Measurements from ENCODE around the gene SMYD5.

DNA sequence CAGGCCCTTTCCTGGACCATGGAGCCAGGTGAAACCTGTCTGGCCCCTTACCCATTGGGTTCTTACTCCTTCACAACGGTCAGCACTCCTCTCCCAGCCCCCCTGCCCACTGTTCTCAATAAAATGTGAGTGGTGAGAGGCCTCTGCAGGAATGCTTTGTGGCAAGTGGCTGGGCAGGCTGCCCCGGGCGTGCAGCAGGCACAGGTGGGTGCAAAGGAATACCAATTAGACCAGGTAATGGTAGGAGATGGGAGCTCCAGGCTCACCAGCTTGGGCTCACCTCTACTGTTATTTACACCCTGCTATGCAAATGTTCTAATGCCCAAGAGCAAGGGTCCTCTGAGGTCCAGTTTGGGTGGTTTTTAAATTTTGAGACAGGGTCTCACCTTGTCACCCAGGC is 13.0 kb downstream of the SMYD5 start:
- TF ChIP-seq, protein P1, sequence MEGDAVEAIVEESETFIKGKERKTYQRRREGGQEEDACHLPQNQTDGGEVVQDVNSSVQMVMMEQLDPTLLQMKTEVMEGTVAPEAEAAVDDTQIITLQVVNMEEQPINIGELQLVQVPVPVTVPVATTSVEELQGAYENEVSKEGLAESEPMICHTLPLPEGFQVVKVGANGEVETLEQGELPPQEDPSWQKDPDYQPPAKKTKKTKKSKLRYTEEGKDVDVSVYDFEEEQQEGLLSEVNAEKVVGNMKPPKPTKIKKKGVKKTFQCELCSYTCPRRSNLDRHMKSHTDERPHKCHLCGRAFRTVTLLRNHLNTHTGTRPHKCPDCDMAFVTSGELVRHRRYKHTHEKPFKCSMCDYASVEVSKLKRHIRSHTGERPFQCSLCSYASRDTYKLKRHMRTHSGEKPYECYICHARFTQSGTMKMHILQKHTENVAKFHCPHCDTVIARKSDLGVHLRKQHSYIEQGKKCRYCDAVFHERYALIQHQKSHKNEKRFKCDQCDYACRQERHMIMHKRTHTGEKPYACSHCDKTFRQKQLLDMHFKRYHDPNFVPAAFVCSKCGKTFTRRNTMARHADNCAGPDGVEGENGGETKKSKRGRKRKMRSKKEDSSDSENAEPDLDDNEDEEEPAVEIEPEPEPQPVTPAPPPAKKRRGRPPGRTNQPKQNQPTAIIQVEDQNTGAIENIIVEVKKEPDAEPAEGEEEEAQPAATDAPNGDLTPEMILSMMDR (IDR thresholded peaks at IDR 0.05 in 2 of 3, conservative IDR thresholded peaks at IDR 0.05 in 1 of 3; ENCODE audit: insufficient read depth in 2 of 3, low read depth in 1 of 3, low read length in 3 of 3): no peak
- TF ChIP-seq, protein P2, sequence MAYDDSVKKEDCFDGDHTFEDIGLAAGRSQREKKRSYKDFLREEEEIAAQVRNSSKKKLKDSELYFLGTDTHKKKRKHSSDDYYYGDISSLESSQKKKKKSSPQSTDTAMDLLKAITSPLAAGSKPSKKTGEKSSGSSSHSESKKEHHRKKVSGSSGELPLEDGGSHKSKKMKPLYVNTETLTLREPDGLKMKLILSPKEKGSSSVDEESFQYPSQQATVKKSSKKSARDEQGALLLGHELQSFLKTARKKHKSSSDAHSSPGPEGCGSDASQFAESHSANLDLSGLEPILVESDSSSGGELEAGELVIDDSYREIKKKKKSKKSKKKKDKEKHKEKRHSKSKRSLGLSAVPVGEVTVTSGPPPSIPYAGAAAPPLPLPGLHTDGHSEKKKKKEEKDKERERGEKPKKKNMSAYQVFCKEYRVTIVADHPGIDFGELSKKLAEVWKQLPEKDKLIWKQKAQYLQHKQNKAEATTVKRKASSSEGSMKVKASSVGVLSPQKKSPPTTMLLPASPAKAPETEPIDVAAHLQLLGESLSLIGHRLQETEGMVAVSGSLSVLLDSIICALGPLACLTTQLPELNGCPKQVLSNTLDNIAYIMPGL (CRISPR knock-in tag; IDR thresholded peaks at IDR 0.05): no peak
- TF ChIP-seq, protein P3, sequence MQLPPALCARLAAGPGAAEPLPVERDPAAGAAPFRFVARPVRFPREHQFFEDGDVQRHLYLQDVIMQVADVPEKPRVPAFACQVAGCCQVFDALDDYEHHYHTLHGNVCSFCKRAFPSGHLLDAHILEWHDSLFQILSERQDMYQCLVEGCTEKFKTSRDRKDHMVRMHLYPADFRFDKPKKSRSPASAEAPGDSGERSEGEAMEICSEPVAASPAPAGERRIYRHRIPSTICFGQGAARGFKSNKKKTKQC (CRISPR knock-in tag; IDR thresholded peaks at IDR 0.05): no peak
- TF ChIP-seq TARDBP (IDR thresholded peaks at IDR 0.05) (no peak), SRF (CRISPR knock-in tag; IDR thresholded peaks at IDR 0.05) (no peak), CHD4 (IDR thresholded peaks at IDR 0.05; ENCODE audit: insufficient read depth, insufficient replicate concordance, low read depth, low read length, poor library complexity, severe bottlenecking) (no peak)

Data from K562 (cell line).